ENCODE data around the gene CCDC187.

CCDC187 gene

DNA sequence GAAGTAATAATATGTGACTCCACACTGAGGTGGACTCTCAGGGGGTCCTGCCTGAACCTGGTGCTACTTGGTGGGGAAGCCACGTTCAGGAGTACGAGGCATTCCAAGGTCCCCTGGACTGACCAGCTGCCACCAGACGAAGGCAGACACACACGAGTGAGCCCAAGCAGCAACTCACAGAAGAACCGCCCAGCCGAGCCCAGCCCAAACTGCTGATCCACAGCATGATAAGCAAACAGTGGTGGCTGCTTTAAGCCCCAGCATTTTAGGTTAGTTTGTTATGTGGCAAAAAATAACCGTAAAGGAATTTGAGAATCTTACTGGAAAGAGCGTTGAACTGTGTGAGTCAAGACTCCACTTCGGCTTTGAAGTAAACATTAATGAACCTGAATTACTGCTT, 90.2 kb downstream of the CCDC187 start:
- Histone ChIP-seq H3K4me3 (no peak overlapping the region), H3K9me3 (no peaks in the 10 kb centered on the region), H3K36me3 (peaks cover 27 to 91% (median 80%) of the 10 kb centered on the region in 3 donors), H3K4me1 (no peaks in the 10 kb centered on the region), H3K27me3 (no peaks in the 10 kb centered on the region), H3K27ac (no peak overlapping the region)
- intact Hi-C loops (cut with DNase I; ENCODE audit: low total_unique reads): no loop called here
- TF ChIP-seq, protein P1, sequence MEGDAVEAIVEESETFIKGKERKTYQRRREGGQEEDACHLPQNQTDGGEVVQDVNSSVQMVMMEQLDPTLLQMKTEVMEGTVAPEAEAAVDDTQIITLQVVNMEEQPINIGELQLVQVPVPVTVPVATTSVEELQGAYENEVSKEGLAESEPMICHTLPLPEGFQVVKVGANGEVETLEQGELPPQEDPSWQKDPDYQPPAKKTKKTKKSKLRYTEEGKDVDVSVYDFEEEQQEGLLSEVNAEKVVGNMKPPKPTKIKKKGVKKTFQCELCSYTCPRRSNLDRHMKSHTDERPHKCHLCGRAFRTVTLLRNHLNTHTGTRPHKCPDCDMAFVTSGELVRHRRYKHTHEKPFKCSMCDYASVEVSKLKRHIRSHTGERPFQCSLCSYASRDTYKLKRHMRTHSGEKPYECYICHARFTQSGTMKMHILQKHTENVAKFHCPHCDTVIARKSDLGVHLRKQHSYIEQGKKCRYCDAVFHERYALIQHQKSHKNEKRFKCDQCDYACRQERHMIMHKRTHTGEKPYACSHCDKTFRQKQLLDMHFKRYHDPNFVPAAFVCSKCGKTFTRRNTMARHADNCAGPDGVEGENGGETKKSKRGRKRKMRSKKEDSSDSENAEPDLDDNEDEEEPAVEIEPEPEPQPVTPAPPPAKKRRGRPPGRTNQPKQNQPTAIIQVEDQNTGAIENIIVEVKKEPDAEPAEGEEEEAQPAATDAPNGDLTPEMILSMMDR (IDR thresholded peaks at IDR 0.05): no peak
- no peak for DNase-seq

DNA sequence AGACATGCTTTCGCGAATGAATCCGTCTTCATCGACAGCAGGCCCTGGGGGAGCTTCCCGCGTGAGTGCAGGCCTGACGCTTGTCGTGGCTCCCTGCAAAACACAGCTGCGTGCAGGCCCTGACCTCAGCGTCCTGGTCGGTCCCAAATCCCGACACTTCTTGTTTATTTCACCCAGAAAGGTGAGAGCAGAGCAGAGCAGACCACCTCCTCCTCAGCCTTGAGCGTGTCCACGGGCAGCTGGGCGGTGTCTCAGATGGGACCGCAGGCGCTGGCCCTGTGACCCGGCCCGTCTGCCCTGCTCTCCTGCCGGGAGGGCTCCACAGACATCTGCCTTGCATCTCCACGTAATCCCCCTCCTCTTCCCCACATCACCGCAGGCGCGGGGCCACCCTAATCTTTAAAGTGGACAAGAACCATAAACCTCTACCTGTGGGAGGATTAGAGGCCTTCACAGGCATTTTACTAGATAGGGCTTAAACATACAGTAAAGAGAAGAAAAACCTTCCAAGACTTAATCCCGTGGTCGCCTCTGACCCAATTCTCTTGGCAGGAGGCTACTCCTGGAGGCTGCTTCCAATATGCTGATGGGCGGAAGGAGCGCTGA, 91.4 kb downstream of the CCDC187 start:
- no peak overlapping the region for H3K27ac ChIP-seq
- no peaks in the 10 kb centered on the region for H3K9me3 ChIP-seq
- H3K36me3 ChIP-seq: peaks cover 27 to 90% (median 71%) of the 10 kb centered on the region in 3 donors
- no peak overlapping the region for H3K4me3 ChIP-seq
- DNase-seq: no peak
- no peaks in the 10 kb centered on the region for H3K4me1 ChIP-seq
- intact Hi-C loops (cut with DNase I; ENCODE audit: low total_unique reads): no loop called here
- TF ChIP-seq, protein P1 (IDR thresholded peaks at IDR 0.05): no peak
- H3K27me3 ChIP-seq: no peaks in the 10 kb centered on the region

DNA sequence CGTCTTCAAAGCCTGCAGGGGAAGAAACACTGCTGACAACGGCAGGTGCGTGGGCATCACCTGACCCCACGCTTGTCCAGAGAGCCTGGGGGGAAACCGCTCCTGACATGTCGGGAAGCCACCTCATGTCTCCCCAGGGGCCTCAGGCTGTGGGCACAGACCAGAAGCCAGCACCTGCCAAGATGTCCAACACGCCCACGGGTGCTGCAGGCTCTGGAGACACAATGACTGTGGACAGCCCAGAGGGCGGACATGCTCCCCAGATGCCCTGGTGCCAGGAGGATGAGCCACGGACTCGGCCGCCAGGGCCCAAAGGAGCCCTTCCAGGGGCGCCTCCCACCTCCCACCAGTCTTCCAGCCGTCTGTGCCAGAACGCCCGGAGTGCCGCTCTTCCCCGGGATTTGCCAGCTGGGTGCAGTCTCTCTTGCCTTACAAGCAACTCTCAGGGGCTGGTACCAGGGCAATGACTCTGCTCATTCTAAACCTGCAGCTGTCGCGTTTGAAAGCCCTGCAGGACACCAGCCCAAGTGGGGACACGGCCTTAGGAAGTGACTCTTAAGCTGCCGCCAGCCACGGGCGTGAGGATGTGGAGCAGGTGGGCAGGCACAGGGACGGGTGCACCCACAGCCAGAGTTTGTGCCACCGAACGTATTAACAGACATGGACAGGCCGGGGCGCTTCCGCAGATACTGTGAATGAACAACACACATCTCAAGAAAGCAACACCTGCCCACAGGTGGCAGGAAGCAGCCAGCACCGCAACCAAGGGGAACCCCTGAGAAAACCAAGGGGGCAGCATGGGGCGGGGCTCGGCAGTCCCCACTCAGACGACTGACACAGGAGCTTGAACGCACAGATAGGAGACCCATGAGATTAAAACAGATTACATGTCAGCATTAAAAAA, 92.2 kb downstream of the CCDC187 start:
- TF ChIP-seq, protein P1 (IDR thresholded peaks at IDR 0.05): no peak
- Histone ChIP-seq H3K27me3 (no peaks in the 10 kb centered on the region), H3K27ac (no peak overlapping the region), H3K4me3 (no peak overlapping the region), H3K9me3 (no peaks in the 10 kb centered on the region), H3K4me1 (no peaks in the 10 kb centered on the region), H3K36me3 (peaks cover 27 to 83% (median 65%) of the 10 kb centered on the region in 3 donors)
- intact Hi-C loops (cut with DNase I; ENCODE audit: low total_unique reads): no loop called here
- DNase-seq: no peak

DNA sequence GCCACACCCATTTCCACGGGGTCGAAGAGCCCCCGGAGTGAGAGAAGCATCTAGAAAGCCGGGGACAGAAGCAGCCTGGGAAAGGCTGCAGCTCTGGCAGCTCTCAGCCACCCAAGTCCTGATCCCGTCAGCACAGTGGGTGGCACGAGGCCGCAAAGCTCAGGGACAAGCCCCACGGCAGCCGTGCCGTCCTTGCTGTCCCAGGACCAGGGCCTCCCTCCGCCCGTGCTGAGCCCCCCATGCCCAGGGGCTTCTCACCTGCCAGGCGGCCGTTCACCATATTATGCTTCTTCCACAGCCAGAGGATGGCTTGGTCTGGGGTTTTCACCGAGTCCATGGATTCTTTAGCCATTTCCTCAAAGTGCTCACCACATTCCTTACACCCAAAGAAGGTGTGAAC, 92.9 kb downstream of the CCDC187 start:
- Histone ChIP-seq H3K4me3 (no peak overlapping the region), H3K4me1 (no peaks in the 10 kb centered on the region), H3K9me3 (no peaks in the 10 kb centered on the region), H3K36me3 (peaks cover 23 to 76% (median 59%) of the 10 kb centered on the region in 3 donors), H3K27me3 (no peaks in the 10 kb centered on the region), H3K27ac (no peak overlapping the region)
- intact Hi-C loops (cut with DNase I; ENCODE audit: low total_unique reads): no loop called here
- no peak for DNase-seq
- TF ChIP-seq, protein P1 (IDR thresholded peaks at IDR 0.05): no peak

DNA sequence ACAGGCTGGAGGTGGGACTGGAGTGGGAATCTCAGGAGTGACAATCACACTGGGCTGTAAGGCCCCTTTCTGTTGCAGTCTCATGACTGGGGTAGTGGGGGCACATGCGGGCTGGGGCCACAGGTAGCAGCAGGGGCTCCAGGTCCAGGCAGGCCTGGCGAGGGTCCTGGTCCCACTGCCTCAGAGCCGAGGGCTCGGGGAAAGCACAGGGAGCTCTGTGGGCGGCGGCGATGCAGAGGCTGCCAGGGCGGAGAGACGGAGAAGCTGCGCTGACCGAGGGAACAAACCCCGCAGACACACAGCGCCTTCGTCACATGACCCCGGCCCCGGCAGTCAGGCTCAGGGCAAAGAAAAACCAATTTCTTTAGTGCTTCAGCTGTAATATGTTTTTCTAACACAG, 93.6 kb downstream of the CCDC187 start:
- Histone ChIP-seq H3K27ac (no peak overlapping the region), H3K36me3 (peaks cover 23 to 68% (median 53%) of the 10 kb centered on the region in 3 donors), H3K4me3 (no peak overlapping the region), H3K4me1 (peaks cover 0 to 2% (median 0%) of the 10 kb centered on the region in 4 donors), H3K9me3 (no peaks in the 10 kb centered on the region), H3K27me3 (peaks cover under 1 to 7% of the 10 kb centered on the region in 2 donors)
- intact Hi-C loops (cut with DNase I; ENCODE audit: low total_unique reads): no loop called here
- DNase-seq: no peak
- TF ChIP-seq, protein P1 (IDR thresholded peaks at IDR 0.05): no peak
